ENCODE measurements around the gene PTPRT. TPM values are rescaled to one million over a fixed set of nuclear protein-coding genes. Genes with fewer than 3 reads are reported as not detected.

PTPRT gene
- polyA plus RNA-seq, 4 donors, result 0.30 to 1.0 (median 0.68) TPM

GRCh38 chr20:43034981-43035724 lies 154.6 kb downstream of the PTPRT start:
- DNase-seq (ENCODE audit: low read depth in 4 of 4, low spot score in 3 of 4), result no peak

- DNase-seq (ENCODE audit: low read depth in 4 of 4, low spot score in 3 of 4), result no peak
These were observed 157.2 kb downstream of the PTPRT start for GRCh38 chr20:43032459-43032858.

- no peak for DNase-seq (ENCODE audit: low read depth in 4 of 4, low spot score in 3 of 4)
These were observed 160.5 kb downstream of the PTPRT start for GRCh38 chr20:43029176-43029575.

- DNase-seq (ENCODE audit: low read depth in 4 of 4, low spot score in 3 of 4), result no peak
These were observed 161.2 kb downstream of the PTPRT start for GRCh38 chr20:43028470-43028869.

GRCh38 chr20:43023836-43024235 lies 165.9 kb downstream of the PTPRT start:
- DNase-seq (ENCODE audit: low read depth in 4 of 4, low spot score in 3 of 4), result no peak

GRCh38 chr20:43022568-43022967 lies 167.1 kb downstream of the PTPRT start:
- no peak for DNase-seq (ENCODE audit: low read depth in 4 of 4, low spot score in 3 of 4)

- DNase-seq (ENCODE audit: low read depth in 4 of 4, low spot score in 3 of 4), result no peak
These were observed 167.6 kb downstream of the PTPRT start for GRCh38 chr20:43022081-43022480.

- DNase-seq (ENCODE audit: low read depth in 4 of 4, low spot score in 3 of 4), result no peak
These were observed 172.3 kb downstream of the PTPRT start for GRCh38 chr20:43017241-43018030.

GRCh38 chr20:43016257-43016656 lies 173.4 kb downstream of the PTPRT start:
- DNase-seq (ENCODE audit: low read depth in 4 of 4, low spot score in 3 of 4), result no peak

- DNase-seq (ENCODE audit: low read depth in 4 of 4, low spot score in 3 of 4), result no peak
These were observed 174.1 kb downstream of the PTPRT start for GRCh38 chr20:43015566-43015965.

GRCh38 chr20:43014206-43014605 lies 175.5 kb downstream of the PTPRT start:
- DNase-seq (ENCODE audit: low read depth in 4 of 4, low spot score in 3 of 4), result no peak

GRCh38 chr20:43011491-43011890 lies 178.2 kb downstream of the PTPRT start:
- DNase-seq (ENCODE audit: low read depth in 4 of 4, low spot score in 3 of 4), result no peak

GRCh38 chr20:43009532-43009931 lies 180.2 kb downstream of the PTPRT start:
- DNase-seq (ENCODE audit: low read depth in 4 of 4, low spot score in 3 of 4), result no peak

- no peak for DNase-seq (ENCODE audit: low read depth in 4 of 4, low spot score in 3 of 4)
These were observed 182.2 kb downstream of the PTPRT start for GRCh38 chr20:43007525-43007924.

GRCh38 chr20:43006651-43007375 lies 182.9 kb downstream of the PTPRT start:
- DNase-seq (ENCODE audit: low read depth in 4 of 4, low spot score in 3 of 4), result no peak

GRCh38 chr20:43003318-43003944 lies 186.3 kb downstream of the PTPRT start:
- no peak for DNase-seq (ENCODE audit: low read depth in 4 of 4, low spot score in 3 of 4)

- no peak for DNase-seq (ENCODE audit: low read depth in 4 of 4, low spot score in 3 of 4)
These were observed 193.6 kb downstream of the PTPRT start for GRCh38 chr20:42996141-42996540.

GRCh38 chr20:42988319-42988718 lies 201.4 kb downstream of the PTPRT start:
- no peak for DNase-seq (ENCODE audit: low read depth in 4 of 4, low spot score in 3 of 4)

GRCh38 chr20:42987376-42988114 lies 202.2 kb downstream of the PTPRT start:
- no peak for DNase-seq (ENCODE audit: low read depth in 4 of 4, low spot score in 3 of 4)

- no peak for DNase-seq (ENCODE audit: low read depth in 4 of 4, low spot score in 3 of 4)
These were observed 203.4 kb downstream of the PTPRT start for GRCh38 chr20:42986143-42986773.

All from right renal pelvis (tissue), 4 donors.